DOHH2 (cell line): ENCODE data around the gene KRTAP2-3.

ENCODE experiments used
- H3F3A ChIP-seq: fragments of 200-600 bp; sonication (generic), shearing (Covaris generic); 2 replicates; pipeline ENCODE4 v1.6.0; 2016; ENCODE audit warnings: antibody characterized with exemption, mild to moderate bottlenecking; ENCODE audit not compliant: control insufficient read depth, insufficient read depth
- H3K27ac ChIP-seq: fragments of 200-600 bp; sonication (generic); 2 replicates; pipeline ENCODE4 v1.5.1; 2014; ENCODE audit warnings: low read depth, mild to moderate bottlenecking, low read length, moderate library complexity
- H3K27me3 ChIP-seq: fragments of 200-600 bp; sonication (generic); 2 replicates; pipeline ENCODE4 v1.6.1; 2014; ENCODE audit warnings: mild to moderate bottlenecking, low read length, mixed read lengths; ENCODE audit not compliant: control insufficient read depth
- H3K36me3 ChIP-seq: fragments of 200-600 bp; sonication (generic); 2 replicates; pipeline ENCODE4 v1.6.1; 2014; ENCODE audit warnings: mild to moderate bottlenecking, low read length, moderate library complexity, mixed read lengths; ENCODE audit not compliant: control insufficient read depth
- H3K4me1 ChIP-seq: fragments of 200-600 bp; sonication (generic); 2 replicates; pipeline ENCODE4 v1.6.1; 2014; ENCODE audit warnings: mild to moderate bottlenecking, low read length, mixed read lengths; ENCODE audit not compliant: control insufficient read depth
- H3K4me2 ChIP-seq: fragments of 200-600 bp; sonication (generic); 2 replicates; pipeline ENCODE4 v1.6.0; 2014; ENCODE audit warnings: mild to moderate bottlenecking, low read length, moderate library complexity
- H3K4me3 ChIP-seq: fragments of 200-600 bp; sonication (generic); 2 replicates; pipeline ENCODE4 v1.5.1; 2014; ENCODE audit warnings: mild to moderate bottlenecking, low read length, mixed read lengths
- H3K79me2 ChIP-seq: fragments of 200-600 bp; sonication (generic); 2 replicates; pipeline ENCODE4 v1.6.1; 2014; ENCODE audit warnings: mild to moderate bottlenecking, low read length, mixed read lengths; ENCODE audit not compliant: control insufficient read depth
- H3K9me2 ChIP-seq: fragments of 200-600 bp; sonication (generic); replicated peaks from 2 replicates; pipeline ENCODE4 v1.6.1; 2014; ENCODE audit warnings: mild to moderate bottlenecking, low read length, mixed read lengths; ENCODE audit not compliant: control insufficient read depth
- H3K9me3 ChIP-seq: fragments of 200-600 bp; sonication (generic); 2 replicates; pipeline ENCODE4 v1.6.1; 2014; ENCODE audit warnings: antibody characterized with exemption, low read length, mixed read lengths; ENCODE audit not compliant: control insufficient read depth, insufficient read depth
- H4K20me1 ChIP-seq: fragments of 200-600 bp; sonication (generic); 2 replicates; pipeline ENCODE4 v1.6.0; 2014; ENCODE audit warnings: low read depth, mild to moderate bottlenecking, antibody characterized with exemption, low read length, moderate library complexity; ENCODE audit not compliant: control insufficient read depth, insufficient read depth
- EZH2phosphoT487 ChIP-seq: fragments of 200-600 bp; sonication (generic); IDR thresholded peaks from 2 replicates; pipeline ENCODE4 v1.6.1; 2017; ENCODE audit warnings: borderline replicate concordance, mild to moderate bottlenecking, antibody characterized with exemption, low read length, moderate library complexity, mixed read lengths
- TF ChIP-seq, protein P1 (sequence below): fragments of 200-600 bp; sonication (generic); IDR thresholded peaks from one replicate; pipeline ENCODE4 v1.5.1; 2014; ENCODE audit warnings: antibody characterized with exemption, mild to moderate bottlenecking, low read depth, low read length; ENCODE audit not compliant: poor library complexity, severe bottlenecking

The KRTAP2-3 gene

DNA sequence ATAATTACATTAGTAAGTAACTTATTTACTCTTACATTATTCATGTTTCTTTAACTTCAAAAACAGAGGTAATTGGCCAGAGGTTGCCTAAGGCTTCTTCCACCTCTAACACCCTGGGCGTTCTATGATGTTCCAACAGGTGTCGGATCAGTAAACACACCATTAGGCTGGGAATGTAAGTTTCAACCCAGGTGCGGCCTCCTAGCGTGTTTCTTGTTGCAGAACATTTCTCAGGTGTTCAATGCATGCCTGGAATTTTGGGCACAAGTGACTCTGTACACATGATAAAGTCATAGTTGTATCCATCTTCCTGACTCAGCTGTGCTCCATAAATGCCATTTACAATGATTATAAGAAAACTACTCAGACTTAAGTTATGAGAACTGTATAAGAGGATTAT, 5.9 kb downstream of the KRTAP2-3 start:
- H3K27ac ChIP-seq: no peak overlapping the region
- H3K79me2 ChIP-seq: no peaks in the 10 kb centered on the region
- no peaks in the 10 kb centered on the region for H4K20me1 ChIP-seq
- 0 out of 2 replicates have a peak, but pooled peaks cover 2% of the 10 kb centered on the region for H3K27me3 ChIP-seq
- no peaks in the 10 kb centered on the region for H3K36me3 ChIP-seq
- no peaks in the 10 kb centered on the region for H3F3A ChIP-seq
- TF ChIP-seq EZH2phosphoT487: no peak
- TF ChIP-seq, protein P1, sequence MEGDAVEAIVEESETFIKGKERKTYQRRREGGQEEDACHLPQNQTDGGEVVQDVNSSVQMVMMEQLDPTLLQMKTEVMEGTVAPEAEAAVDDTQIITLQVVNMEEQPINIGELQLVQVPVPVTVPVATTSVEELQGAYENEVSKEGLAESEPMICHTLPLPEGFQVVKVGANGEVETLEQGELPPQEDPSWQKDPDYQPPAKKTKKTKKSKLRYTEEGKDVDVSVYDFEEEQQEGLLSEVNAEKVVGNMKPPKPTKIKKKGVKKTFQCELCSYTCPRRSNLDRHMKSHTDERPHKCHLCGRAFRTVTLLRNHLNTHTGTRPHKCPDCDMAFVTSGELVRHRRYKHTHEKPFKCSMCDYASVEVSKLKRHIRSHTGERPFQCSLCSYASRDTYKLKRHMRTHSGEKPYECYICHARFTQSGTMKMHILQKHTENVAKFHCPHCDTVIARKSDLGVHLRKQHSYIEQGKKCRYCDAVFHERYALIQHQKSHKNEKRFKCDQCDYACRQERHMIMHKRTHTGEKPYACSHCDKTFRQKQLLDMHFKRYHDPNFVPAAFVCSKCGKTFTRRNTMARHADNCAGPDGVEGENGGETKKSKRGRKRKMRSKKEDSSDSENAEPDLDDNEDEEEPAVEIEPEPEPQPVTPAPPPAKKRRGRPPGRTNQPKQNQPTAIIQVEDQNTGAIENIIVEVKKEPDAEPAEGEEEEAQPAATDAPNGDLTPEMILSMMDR: no peak
- peaks cover 3% of the 10 kb centered on the region for H3K4me1 ChIP-seq
- no peaks in the 10 kb centered on the region for H3K9me3 ChIP-seq
- no peak overlapping the region for H3K4me2 ChIP-seq
- no peaks in the 10 kb centered on the region for H3K9me2 ChIP-seq
- H3K4me3 ChIP-seq: no peak overlapping the region

DNA sequence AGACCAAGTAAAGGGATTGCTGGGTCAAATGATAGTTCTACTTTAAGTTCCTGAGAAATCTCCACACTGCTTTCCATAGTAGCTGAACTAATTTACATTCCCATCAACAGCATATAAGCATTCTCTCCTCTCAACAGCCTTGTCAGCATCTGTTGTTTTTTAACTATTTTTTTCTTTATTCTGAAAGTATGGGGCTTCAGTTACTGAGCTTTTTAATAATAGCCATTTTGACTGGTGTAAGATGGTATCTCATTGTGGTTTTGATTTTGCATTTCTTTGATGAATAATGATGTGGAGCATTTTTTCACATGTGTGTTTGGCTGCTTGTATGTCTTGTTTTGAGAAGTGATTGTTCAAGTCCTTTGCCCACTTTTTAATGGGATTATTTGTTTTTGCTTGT, 7.3 kb downstream of the KRTAP2-3 start:
- TF ChIP-seq, protein P1: no peak
- no peak for TF ChIP-seq EZH2phosphoT487
- Histone ChIP-seq H3K9me3 (no peaks in the 10 kb centered on the region), H4K20me1 (no peaks in the 10 kb centered on the region), H3K79me2 (no peaks in the 10 kb centered on the region), H3K9me2 (no peaks in the 10 kb centered on the region), H3K27ac (no peak overlapping the region), H3K4me3 (no peak overlapping the region), H3K36me3 (no peaks in the 10 kb centered on the region), H3F3A (no peaks in the 10 kb centered on the region), H3K4me1 (peaks cover 9% of the 10 kb centered on the region), H3K4me2 (no peak overlapping the region), H3K27me3 (0 out of 2 replicates have a peak, but pooled peaks cover 6% of the 10 kb centered on the region)

DNA sequence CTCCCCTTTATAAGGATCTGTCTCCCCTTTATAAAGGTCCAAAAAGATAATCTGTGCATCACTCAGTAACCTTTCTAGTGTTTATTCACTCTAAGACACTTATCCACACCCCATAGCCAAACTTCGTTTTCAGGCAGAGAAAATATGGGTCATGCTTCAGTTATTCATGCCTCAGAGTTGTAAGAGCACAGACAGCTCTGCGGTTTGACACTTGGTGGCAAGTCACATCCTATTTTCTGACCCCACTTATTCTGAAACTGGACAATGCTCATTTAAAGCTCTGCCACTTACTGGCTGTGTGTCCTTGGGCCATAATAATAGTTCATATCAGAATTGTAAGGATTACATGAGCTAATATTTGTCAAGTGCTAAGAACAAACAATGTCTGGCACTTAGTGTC, 10.8 kb downstream of the KRTAP2-3 start:
- Histone ChIP-seq H3F3A (no peaks in the 10 kb centered on the region), H3K9me2 (no peaks in the 10 kb centered on the region), H3K79me2 (no peaks in the 10 kb centered on the region), H3K4me1 (peaks cover 17% of the 10 kb centered on the region), H3K27ac (no peak overlapping the region), H3K36me3 (no peaks in the 10 kb centered on the region), H3K27me3 (0 out of 2 replicates have a peak, but pooled peaks cover 4% of the 10 kb centered on the region), H4K20me1 (no peaks in the 10 kb centered on the region), H3K9me3 (no peaks in the 10 kb centered on the region), H3K4me2 (peak overlapping the region; percentile 26; the same call in 1 of the 2 replicates), H3K4me3 (no peak overlapping the region)
- TF ChIP-seq EZH2phosphoT487: no peak
- TF ChIP-seq, protein P1: no peak
